Spleen (tissue), 7 donors: Measurements from ENCODE around the gene CD300LG.

Experiments
- CTCF ChIP-seq, 11 experiments: fragments of 200-600 bp in 7 of 11; fragments of 450-650 bp in 4 of 11; sonication (generic) in 4 of 11; IDR thresholded peaks in 8 of 11; conservative IDR thresholded peaks in 3 of 11; 1 replicate in 7 of 11; 2 replicates in 4 of 11; pipeline versions ENCODE4 v1.4.0 to v1.8.0; 2016 to 2021; ENCODE audit warnings: antibody characterized with exemption in 11 of 11, inconsistent platforms in 4 of 11, mild to moderate bottlenecking in 1 of 11
- POLR2A ChIP-seq, 3 donors: fragments of 450-650 bp; IDR thresholded peaks; one replicate each; pipeline ENCODE4 v1.5.1; 2017; ENCODE audit warnings: antibody characterized with exemption in 3 of 3, mild to moderate bottlenecking in 1 of 3
- POLR2AphosphoS5 ChIP-seq, 3 donors: sonication (generic); formaldehyde crosslinking; IDR thresholded peaks; one replicate each; pipeline ENCODE4 v1.5.1; 2017; ENCODE audit warnings: antibody characterized with exemption in 3 of 3
- donor health status: DM: no; HTN: no; CAD: no; lungs with moderate emphysema.
- donor health status: DM: no; HTN: no; CAD: no.
- donor health status: DM: no; HTN: no; CAD: no.

GRCh38 chr17:43912635-43913304 is 65.8 kb downstream of the CD300LG start:
- TF ChIP-seq CTCF (IDR thresholded peaks at IDR 0.05 in 8 of 11, conservative IDR thresholded peaks at IDR 0.05 in 3 of 11) (no peak), POLR2A (IDR thresholded peaks at IDR 0.05) (no peak), POLR2AphosphoS5 (IDR thresholded peaks at IDR 0.05) (no peak)
